GM19463 (cell line): ENCODE measurements around the gene F8A1.
"Not testable (repeated sequence)": the region's sequence is repeated elsewhere in the genome, so short reads cannot be mapped to it uniquely, and the experiment has no call there.

Experiments
- ATAC-seq: cut with Tn5 transposase; IDR thresholded peaks from one replicate; pipeline ENCODE4 v1.9.1; 2021; ENCODE audit warnings: mild to moderate bottlenecking, moderate library complexity; ENCODE audit not compliant: unreplicated experiment

F8A1 gene

DNA sequence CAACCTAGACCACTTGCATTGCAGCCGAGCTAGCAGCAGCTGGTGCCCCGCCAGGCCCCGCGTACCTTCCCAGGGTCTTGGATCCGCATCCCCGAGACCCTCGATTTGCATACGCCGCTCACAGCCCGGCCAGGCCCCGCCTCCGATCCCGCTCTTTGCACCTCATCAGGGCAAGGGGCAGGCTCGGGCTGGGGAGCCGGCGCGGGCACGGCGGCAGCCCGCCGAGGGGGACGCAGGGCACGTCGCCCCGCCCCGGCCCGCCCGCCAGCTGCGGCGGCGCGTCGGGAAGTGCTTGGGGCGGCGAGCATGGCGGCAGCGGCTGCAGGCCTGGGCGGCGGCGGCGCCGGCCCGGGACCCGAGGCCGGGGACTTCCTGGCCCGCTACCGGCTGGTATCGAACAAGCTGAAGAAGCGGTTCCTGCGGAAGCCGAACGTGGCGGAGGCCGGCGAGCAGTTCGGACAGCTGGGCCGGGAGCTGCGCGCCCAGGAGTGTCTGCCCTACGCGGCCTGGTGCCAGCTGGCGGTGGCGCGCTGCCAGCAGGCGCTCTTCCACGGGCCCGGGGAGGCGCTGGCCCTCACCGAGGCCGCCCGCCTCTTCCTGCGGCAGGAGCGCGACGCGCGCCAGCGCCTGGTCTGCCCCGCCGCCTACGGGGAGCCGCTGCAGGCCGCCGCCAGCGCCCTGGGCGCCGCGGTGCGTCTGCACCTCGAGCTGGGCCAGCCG lies at the start of gene F8A1:
Gene F8A1 (plus strand): TSS at position 287 of the 720 bp plus-strand sequence. CDS start 20 bp downstream, at position 307.
- peak; percentile 64 for ATAC-seq

DNA sequence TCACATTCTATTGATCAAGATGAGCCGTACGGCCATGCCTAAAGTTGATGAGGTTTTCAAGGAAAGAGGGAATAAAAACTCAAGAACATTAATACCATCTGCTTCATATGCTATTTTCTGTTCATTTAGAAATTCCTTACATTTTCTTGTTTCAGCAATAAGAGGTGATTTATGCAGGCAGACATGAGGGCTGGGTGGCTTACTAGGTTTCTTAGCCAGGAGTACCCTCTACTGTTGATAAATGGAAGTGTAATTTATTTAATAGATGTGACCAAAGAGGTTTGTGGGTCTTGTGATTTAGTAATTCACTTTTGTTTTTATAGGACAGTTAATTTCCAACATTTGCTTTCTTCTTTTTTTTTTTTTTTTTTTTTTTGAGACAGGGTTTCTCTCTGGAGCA lies 45.3 kb upstream of the F8A1 start:
- ATAC-seq: no peak

GRCh38 chrX:154850957-154851611 lies 35.1 kb upstream of the F8A1 start:
- no peak for ATAC-seq

- ATAC-seq: no peak
These were observed 30.9 kb upstream of the F8A1 start for GRCh38 chrX:154855256-154855655.

DNA sequence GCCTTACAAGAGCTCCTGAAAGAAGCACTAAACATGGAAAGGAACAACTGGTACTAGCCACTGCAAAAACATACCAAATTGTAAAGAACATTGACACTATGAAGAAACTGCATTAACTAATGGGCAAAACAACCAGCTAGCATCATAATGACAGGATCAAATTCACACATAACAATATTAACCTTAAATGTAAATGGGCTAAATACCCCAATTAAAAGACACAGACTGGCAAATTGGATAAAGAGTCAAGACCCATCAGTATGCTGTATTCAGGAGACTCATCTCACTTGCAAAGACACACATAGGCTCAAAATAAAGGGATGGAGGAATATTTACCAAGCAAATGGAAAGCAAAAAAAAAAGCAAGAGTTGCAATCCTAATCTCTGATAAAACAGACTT lies 17.6 kb upstream of the F8A1 start:
- not testable (repeated sequence) for ATAC-seq

GRCh38 chrX:154873329-154873728 lies 12.8 kb upstream of the F8A1 start:
- no peak for ATAC-seq

GRCh38 chrX:154884069-154884468 lies 2.1 kb upstream of the F8A1 start:
- ATAC-seq: not testable (repeated sequence)

GRCh38 chrX:154885057-154885456 lies 1.1 kb upstream of the F8A1 start:
- not testable (repeated sequence) for ATAC-seq

DNA sequence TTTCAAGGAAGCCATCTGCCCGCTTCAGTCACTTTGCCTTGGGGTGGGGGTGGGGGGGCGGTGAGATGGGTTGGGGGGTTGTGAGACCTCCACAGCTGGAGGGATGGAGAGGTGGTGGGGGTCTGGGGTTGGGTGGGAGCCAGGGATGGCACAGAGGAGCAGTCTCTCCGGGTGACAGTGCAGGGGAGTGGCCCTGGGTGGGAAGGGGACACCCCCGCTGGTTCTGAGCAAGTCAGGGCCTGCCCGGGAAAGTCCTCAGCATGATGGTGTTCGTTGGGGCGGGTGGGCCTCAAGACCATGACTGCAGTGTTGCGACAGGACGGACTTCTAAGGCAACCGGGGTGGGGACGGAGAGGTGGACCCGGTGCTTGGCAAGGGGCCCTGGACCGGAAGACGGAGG lies 606 bp upstream of the F8A1 start:
- ATAC-seq: not testable (repeated sequence)

DNA sequence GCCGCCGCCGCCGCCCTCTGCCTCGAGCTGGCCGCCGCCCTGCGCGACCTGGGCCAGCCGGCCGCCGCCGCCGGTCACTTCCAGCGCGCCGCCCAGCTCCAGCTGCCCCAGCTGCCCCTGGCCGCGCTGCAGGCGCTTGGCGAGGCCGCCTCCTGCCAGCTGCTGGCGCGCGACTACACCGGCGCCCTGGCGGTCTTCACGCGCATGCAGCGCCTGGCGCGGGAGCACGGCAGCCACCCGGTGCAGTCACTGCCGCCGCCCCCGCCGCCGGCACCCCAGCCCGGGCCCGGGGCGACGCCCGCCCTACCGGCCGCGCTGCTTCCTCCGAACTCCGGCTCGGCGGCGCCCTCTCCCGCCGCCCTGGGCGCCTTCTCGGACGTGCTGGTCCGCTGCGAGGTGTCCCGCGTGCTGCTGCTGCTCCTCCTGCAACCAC lies 650 bp downstream of the F8A1 start:
- peak; percentile 47 for ATAC-seq

- ATAC-seq: no peak
These were observed 5.0 kb downstream of the F8A1 start for GRCh38 chrX:154890990-154891639.

- ATAC-seq: no peak
These were observed 6.1 kb downstream of the F8A1 start for GRCh38 chrX:154892296-154892695.

DNA sequence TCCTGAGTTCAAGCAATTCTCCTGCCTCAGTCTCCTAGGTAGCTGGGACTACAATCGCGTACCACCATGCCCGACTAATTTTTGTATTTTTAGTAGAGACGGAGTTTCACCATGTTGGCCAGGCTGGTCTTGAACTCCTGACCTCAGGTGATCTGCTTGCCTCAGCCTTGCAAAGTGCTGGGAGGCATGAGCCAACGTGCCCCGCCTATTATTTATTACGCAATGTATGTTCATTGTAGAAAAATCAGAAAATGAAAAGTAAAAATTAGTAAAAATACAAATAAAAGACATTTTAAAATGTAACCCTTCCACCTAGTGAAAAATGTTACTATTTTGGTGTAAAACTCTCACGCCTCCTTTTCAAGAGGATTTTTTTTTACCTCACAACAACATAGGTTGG lies 14.2 kb downstream of the F8A1 start:
- ATAC-seq: no peak

DNA sequence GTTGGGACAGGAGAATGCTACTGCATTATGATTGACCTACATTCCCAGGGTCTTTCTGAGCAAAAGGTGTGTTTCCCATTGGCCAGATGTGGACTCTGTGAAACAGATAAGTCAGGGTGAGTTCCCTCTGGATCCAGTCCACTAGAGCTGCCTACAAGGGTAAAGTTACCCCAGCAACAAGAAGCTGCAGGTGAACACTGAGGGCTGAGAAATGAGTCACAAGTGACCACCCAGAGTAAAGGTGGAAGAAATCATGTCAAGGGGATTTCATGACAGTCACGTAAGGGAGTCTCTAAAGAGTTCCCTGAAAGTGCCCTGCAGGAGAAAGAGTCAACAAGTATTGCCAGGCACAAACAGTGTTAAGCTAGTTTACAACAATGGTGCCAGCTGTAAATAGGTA lies 16.3 kb downstream of the F8A1 start:
- ATAC-seq: no peak

DNA sequence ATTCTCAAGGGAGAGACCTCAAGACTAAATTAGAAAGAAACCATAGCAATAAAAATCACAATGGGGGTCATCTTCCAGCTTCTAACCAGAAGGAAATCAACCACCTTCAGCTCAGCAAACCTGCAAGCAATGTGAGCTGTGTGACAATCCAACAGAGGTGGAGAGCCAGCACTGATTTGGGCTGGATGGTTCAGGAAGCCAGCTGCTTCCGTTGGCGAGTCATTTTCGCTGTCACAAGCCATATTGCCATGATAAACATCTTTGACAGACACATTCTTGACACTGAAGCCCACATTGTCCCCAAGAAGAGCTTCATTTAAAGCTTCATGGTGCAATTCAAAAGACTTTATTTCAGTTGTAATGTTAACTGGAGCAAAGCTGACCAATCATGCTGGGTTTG lies 22.7 kb downstream of the F8A1 start:
- ATAC-seq: no peak

DNA sequence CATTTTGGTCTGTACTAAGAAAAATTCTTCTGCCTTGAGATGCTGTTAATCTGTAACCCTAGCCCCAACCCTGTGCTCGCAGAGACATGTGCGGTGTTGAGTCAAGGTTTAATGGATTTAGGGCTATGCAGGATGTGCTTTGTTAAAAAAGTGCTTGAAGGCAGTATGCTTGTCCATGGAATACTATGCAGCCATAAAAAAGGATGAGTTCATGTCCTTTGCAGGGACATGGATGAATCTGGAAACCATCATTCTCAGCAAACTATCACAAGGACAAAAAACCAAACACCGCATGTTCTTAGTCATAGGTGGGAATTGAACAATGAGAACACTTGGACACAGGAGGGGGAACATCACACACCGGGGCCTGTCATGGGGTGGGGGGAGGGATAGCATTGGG lies 23.9 kb downstream of the F8A1 start:
- ATAC-seq: not testable (repeated sequence)

DNA sequence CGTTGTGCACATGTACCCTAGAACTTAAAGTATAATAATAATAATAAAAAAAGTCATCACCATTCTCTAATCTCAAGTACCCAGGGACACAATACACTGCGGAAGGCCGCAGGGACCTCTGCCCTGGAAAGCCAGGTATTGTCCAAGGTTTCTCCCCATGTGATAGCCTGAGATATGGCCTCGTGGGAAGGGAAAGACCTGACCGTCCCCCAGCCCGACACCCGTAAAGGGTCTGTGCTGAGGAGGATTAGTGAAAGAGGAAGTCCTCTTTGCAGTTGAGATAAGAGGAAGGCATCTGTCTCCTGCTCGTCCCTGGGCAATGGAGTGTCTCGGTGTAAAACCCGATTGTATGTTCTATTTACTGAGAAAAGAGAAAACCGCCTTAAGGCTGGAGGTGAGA lies 24.4 kb downstream of the F8A1 start:
- not testable (repeated sequence) for ATAC-seq

- no peak for ATAC-seq
These were observed 27.9 kb downstream of the F8A1 start for GRCh38 chrX:154914052-154914451.

GRCh38 chrX:154918060-154918483 lies 31.9 kb downstream of the F8A1 start:
- no peak for ATAC-seq

- ATAC-seq: not testable (repeated sequence)
These were observed 38.6 kb downstream of the F8A1 start for GRCh38 chrX:154924771-154925170.
